Measurements from ENCODE around the gene HUS1B.

The HUS1B gene

DNA sequence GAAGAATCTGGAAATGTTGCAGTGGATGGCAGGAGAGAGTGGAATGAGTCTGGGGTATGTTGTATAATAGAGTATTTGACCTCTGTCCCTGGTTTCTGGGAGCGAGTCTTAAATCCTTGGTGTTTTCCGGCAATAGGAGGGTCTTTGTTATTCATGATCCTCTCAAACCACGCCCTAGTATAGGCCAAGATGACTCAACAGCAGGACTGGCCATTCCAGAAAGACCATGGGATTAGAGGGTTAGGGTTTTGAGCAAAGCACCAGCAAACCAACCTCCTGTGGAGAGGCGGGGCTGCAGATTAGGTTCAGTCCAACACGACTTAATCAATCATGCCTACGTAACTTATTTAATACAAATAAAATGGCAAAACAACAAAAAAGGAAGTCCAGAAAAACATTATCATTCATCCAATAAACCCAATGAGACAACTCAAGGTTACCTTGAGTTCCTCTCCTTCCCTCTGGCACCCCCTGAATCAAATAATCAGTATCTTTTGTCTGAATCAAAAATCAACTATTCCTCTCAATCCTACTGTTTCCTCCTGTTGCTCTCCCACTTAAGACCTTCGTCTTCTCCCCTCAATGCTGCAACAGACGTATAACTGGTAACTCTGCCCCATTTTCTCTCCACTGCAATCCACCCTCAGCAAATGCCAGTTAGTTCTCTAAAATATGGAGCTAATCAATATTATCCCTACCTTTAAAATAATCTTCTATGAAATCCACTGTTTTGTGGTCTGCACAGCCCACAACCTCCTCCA is 15.5 kb downstream of the HUS1B start:
- Histone ChIP-seq H3K27ac (ENCODE audit: low read depth, low read length) (no peak overlapping the region), H3K9me3 (ENCODE audit: control insufficient read depth, insufficient read depth, low read length) (no peaks in the 10 kb centered on the region), H4K20me1 (ENCODE audit: control insufficient read depth, insufficient read depth, low read depth, low read length) (no peaks in the 10 kb centered on the region), H3F3A (ENCODE audit: control insufficient read depth, insufficient read depth) (no peaks in the 10 kb centered on the region), H3K27me3 (ENCODE audit: control insufficient read depth, low read length) (no peaks in the 10 kb centered on the region), H3K36me3 (ENCODE audit: control insufficient read depth, low read length) (no peaks in the 10 kb centered on the region), H3K4me3 (ENCODE audit: low read length) (no peak overlapping the region), H3K4me1 (ENCODE audit: control insufficient read depth, low read length) (no peaks in the 10 kb centered on the region), H3K9me2 (replicated peaks; ENCODE audit: control insufficient read depth, low read length) (no peaks in the 10 kb centered on the region), H3K4me2 (ENCODE audit: low read length) (no peak overlapping the region), H3K79me2 (ENCODE audit: control insufficient read depth, low read length) (no peaks in the 10 kb centered on the region)
- no peak for TF ChIP-seq CTCF (IDR thresholded peaks at IDR 0.05; ENCODE audit: low read depth, low read length, poor library complexity, severe bottlenecking)
- no peak for TF ChIP-seq EZH2phosphoT487 (IDR thresholded peaks at IDR 0.05; ENCODE audit: borderline replicate concordance, low read length)

DNA sequence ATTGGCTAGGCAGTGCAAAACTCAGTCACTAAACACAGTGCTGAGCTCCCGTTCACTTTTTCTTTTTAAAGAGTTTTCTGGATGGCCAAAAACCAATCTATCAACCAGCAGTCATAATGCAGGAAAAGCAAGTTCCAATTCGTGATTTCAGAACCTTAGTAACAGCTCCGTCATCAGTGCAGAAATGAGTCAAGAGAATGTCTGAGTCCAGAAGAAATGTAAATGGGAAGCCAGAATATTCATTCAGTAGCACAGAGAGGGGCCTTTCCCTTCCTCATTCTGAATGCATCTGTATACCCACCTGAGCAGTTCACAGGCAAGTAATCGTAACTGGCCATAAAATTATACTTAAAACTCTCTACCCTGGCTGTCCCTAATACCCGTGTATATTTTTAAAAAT is 20.4 kb downstream of the HUS1B start:
- no peak for TF ChIP-seq EZH2phosphoT487 (IDR thresholded peaks at IDR 0.05; ENCODE audit: borderline replicate concordance, low read length)
- TF ChIP-seq CTCF (IDR thresholded peaks at IDR 0.05; ENCODE audit: low read depth, low read length, poor library complexity, severe bottlenecking): no peak
- no peaks in the 10 kb centered on the region for H3K9me3 ChIP-seq (ENCODE audit: control insufficient read depth, insufficient read depth, low read length)
- no peak overlapping the region for H3K27ac ChIP-seq (ENCODE audit: low read depth, low read length)
- H3K36me3 ChIP-seq (ENCODE audit: control insufficient read depth, low read length): no peaks in the 10 kb centered on the region
- no peaks in the 10 kb centered on the region for H3K4me1 ChIP-seq (ENCODE audit: control insufficient read depth, low read length)
- H3K4me2 ChIP-seq (ENCODE audit: low read length): no peak overlapping the region
- H4K20me1 ChIP-seq (ENCODE audit: control insufficient read depth, insufficient read depth, low read depth, low read length): no peaks in the 10 kb centered on the region
- no peaks in the 10 kb centered on the region for H3K27me3 ChIP-seq (ENCODE audit: control insufficient read depth, low read length)
- H3F3A ChIP-seq (ENCODE audit: control insufficient read depth, insufficient read depth): no peaks in the 10 kb centered on the region
- no peaks in the 10 kb centered on the region for H3K79me2 ChIP-seq (ENCODE audit: control insufficient read depth, low read length)
- no peaks in the 10 kb centered on the region for H3K9me2 ChIP-seq (replicated peaks; ENCODE audit: control insufficient read depth, low read length)
- no peak overlapping the region for H3K4me3 ChIP-seq (ENCODE audit: low read length)

DNA sequence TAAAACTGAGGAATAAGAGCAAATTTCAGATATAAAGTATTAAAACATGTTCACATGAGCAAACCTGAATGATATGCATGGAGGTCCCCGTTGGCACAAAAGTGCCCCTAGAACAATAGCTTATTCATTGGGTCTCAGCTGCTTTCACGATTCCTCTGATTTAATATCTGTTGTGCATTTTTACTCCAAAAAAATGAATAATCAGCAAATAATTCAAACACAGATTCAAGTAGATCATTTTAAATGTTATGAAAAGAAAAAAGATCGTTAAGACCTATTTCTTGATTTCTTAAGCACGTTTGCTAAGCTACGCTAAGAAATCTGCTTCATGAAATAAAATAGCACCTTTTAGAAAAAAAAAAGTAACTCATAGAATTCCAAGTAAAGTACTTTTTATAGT is 21.7 kb downstream of the HUS1B start:
- Histone ChIP-seq H3K4me2 (ENCODE audit: low read length) (no peak overlapping the region), H3K4me3 (ENCODE audit: low read length) (no peak overlapping the region), H3K4me1 (ENCODE audit: control insufficient read depth, low read length) (no peaks in the 10 kb centered on the region), H3F3A (ENCODE audit: control insufficient read depth, insufficient read depth) (no peaks in the 10 kb centered on the region), H3K9me3 (ENCODE audit: control insufficient read depth, insufficient read depth, low read length) (no peaks in the 10 kb centered on the region), H4K20me1 (ENCODE audit: control insufficient read depth, insufficient read depth, low read depth, low read length) (no peaks in the 10 kb centered on the region), H3K79me2 (ENCODE audit: control insufficient read depth, low read length) (no peaks in the 10 kb centered on the region), H3K9me2 (replicated peaks; ENCODE audit: control insufficient read depth, low read length) (no peaks in the 10 kb centered on the region), H3K27ac (ENCODE audit: low read depth, low read length) (no peak overlapping the region), H3K27me3 (ENCODE audit: control insufficient read depth, low read length) (no peaks in the 10 kb centered on the region), H3K36me3 (ENCODE audit: control insufficient read depth, low read length) (no peaks in the 10 kb centered on the region)
- no peak for TF ChIP-seq EZH2phosphoT487 (IDR thresholded peaks at IDR 0.05; ENCODE audit: borderline replicate concordance, low read length)
- TF ChIP-seq CTCF (IDR thresholded peaks at IDR 0.05; ENCODE audit: low read depth, low read length, poor library complexity, severe bottlenecking): no peak
